HG02840 (cell line): Measurements from ENCODE around the gene PRKAR1B.

ENCODE experiments used
- ATAC-seq: cut with Tn5 transposase; IDR thresholded peaks from one replicate; pipeline ENCODE4 v1.9.1; 2021; ENCODE audit warnings: mild to moderate bottlenecking, moderate library complexity, moderate number of reproducible peaks; ENCODE audit not compliant: unreplicated experiment, low FRiP score

The PRKAR1B gene

DNA sequence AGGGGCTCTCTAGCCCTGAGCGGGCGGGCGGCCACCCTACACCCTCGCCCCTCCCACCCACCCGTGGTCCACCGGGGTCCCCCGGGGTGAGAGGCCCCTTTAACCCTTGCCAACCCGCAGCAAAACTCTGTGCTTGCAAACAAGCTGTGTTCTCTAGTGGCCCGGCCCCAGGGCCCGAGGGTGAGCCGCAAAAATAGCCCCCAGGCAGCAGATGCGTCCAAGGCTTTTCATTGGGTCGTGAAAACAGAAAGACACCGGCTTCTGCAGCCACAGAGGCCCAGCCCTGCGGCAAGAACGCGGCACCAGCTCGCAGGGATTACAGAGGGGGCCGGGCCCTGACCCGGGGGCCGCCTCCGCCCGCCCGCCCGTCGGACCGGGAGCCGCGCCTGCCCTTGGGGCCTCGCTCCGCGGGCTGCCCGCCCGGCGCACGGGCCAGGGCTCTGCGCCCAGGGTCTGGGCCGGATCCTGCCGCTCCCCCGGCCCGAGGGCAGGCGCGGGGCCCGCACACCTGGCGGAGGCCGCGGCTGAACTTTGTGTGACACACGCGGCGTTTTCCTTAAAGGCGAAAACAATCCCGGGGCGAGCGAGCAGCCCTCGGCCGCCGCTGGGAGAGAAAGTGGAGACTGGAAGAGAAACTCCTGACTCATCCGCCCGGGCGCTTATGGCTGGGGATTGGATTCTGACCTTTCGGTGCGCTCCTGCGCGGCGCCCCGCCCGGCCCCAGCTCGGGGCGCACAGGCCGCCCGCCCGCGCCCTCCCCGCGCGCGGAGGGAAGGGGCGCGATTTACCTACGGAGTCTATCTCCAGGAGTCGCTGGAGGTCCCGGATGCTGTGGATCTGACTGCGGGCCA, 210.2 kb downstream of the PRKAR1B start:
- no peak for ATAC-seq

DNA sequence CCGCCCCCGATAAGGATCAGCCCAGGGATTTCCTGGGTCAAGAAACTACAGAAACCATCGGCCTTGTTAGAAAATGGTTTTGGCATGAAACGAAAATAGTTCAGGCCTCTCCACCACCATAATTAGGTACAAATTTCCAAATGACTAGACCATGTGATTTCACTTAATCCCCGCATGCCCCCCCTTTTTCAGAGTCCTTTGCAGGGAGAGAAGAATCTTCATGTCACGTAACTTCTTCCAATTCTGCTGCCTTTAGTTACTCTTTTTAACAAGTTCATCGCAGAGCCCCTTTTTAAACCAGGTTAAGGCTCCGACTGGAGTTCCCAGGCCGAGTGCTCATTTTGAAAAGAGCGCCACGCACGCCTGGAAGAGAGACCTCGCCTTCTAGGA, 210.9 kb downstream of the PRKAR1B start:
- no peak for ATAC-seq

DNA sequence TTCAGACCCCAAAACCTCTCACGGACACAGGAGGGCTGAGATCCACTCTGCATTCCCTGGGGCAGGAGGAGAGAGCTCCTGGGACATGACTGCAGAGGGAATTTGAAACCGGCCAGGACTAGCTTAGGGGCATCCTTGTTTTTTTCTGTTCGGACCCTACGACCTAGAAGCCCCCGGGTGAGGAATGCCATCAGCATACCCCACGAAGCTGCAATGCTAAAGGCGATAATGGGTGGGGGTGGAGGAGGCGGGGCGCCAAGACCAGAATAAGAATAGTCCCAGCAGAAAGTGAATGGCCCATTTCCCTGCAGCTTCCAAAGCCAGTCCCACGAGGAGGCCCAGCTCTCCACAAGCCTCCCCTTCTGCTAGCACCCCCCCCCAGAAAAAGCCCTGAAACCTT, 211.5 kb downstream of the PRKAR1B start:
- no peak for ATAC-seq

DNA sequence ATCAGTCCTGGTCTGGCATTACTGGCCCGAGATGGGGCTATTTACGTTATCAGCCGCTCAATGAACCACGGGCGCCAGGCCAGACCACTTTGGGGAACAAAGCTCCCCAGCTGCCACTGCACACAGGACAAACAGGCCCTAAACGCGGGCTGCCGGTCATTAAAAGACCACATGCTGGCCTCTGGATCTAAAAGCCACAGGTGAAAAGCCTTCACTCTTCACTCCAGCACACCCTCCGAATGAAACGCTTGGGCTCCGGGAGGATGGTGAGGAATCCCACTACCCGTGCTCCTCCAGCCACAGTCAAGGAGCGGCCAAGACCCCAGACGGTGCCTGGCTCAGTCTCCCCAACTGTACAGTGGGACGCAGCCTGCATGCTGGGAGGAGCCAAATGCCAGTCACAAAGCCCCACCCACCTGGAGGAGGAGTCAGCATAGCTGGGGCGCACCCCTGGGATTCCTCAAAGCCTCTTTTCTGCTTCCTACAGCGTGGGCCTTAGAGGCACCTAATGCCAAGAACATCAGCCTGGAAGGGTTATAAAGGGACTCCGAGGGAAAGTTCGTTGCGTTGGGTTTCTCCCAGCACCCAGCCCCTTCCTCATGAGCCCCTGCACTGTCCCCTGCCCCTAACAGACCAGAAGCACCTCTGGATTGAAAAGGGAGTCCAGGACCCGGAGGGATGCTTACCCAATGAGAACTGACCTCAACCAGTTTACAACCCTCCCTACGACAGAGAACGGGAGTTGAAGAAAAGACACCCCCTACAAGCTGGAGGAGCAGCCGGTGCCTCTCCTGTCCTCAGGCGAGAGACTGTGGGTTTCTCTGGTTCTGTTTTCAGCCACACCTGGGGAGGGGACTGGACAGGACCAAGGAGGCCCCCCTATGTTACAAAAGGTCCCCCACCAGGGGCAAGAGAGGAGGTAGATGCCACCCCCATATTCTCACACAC, 212.2 kb downstream of the PRKAR1B start:
- no peak for ATAC-seq

DNA sequence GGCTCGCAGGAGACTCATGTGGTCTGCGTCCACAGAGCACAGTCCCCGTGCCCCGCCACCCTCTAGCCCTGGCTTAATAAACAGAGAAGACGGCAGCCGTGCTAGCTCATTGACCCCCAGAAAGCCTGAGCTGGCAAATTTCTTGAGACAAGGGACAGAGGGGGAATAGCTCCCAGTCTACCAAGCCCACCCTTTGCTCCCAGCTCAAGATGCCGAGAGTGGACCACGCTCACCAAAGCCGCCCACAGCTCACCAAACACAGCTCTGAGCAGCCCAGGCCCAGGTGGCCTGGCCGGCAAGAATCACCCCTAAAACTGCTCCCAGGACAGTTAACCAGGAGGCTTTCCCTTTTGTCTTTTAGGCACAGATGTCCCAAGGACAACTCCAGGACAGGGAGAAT, 212.8 kb downstream of the PRKAR1B start:
- no peak for ATAC-seq

DNA sequence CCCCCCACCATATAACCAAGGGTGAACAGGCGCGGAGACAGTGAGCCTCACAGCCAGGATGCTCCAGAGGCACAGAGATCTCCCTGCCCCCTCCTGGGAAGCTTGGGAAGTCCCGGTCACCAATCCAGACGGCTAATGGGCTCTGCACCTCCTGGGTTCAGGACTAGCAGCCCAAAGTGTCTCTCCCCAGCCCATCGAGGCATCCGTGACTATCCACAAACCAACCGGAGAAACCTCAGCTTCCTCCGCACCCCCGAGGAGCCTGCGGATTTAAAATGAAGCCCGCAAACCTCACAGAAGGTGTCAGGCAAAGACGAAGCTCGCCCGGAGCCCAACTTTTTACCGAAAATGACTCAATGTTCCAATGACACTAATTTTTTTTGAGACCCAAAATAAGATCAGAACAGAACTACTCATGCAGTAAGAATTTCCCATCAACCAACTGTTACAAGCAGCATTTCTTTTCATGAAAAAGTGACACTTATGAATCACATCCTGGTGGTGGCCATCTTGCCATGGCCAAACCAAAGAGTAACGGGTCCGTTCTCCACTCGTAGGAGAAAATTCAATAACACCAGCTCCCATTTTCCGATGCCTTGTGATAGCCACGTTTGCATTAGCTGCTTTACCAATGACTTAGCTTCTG, 213.4 kb downstream of the PRKAR1B start:
- ATAC-seq, result no peak

DNA sequence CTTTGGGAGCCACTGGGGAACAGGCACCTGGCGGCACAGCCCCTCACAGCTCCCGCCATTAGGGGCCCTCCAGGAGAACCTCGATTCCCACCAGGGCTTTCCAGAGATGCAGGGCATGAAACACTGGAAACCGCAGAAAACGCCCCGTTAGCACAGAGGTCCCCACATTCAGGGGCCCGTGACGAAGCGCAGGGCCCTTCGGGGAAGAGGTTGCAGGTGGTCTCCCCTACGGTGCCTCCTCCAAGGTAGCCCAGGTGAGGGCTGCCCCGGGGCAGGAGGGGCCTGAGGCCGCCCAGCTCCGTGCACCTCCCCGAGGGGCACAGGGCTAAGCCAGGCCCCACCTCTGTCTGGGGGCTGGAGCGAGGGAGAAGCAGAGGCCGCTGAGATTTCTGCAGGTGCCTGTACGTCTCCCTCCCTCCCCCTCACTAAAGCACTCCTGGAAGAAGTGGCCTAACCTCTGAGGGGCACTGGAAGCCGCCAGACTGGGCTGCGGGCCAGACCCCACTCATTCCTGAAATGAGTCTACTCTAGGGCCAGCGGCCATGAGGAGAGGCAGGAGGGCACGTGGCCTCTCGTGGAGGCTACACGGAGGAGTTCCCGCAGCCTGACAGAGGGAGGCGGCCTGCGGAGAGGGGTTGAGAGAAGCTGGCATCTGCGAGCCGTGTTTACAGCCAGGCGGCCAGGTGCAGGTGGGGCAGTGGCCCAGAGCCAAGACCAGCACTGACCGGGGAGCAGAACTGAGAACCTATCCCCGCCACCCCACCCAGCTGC, 214.4 kb downstream of the PRKAR1B start:
- no peak for ATAC-seq

DNA sequence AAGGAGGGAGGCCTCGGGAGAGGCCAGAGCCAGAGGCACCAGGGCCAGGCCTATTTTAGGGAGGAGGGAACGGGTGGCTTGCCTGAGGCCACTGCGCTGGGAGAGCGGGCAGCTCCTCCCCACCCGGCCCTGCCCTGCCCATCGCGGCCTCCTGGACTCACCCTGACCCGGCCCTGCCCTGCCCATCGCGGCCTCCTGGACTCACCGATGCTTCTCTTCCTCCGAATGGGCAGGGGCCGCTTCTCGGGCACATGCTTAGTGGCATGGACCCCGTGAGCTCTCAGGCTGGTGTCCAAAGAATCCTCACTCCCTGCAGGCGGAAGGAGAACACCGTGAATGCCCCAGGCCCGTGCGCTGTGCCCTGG, 215.0 kb downstream of the PRKAR1B start:
- no peak for ATAC-seq

DNA sequence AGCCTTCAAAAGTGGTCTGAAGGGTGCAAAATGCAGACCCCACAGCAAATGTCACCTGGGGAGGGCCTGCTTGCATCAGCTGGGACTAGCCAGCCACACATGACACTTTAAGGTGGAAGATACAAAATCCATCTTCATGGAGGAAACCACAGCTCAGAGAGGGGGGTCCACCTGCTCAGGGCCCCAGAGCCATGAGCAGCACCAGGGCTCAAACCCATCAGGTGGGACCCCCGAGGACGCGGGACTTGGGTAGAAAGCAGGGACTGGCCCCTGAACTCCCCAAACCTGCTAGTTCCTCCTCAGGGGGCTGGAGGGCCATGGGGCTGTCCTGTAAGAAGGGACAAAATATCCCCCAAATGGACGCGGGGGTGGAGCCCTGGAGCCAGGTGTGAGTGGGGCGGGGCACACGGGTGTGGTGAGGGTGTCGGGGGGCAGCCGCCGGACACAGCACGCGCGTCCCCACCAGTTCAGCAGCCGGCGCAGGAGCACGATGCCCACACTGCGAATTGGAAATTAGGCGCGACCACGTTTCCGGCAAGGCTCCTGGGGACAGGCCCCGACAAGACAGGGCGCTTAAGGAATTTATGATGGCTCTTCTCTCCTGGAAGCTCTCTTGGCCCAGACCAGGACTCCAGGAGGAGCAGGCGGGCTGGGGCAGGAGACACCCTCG, 215.5 kb downstream of the PRKAR1B start:
- ATAC-seq, result no peak

DNA sequence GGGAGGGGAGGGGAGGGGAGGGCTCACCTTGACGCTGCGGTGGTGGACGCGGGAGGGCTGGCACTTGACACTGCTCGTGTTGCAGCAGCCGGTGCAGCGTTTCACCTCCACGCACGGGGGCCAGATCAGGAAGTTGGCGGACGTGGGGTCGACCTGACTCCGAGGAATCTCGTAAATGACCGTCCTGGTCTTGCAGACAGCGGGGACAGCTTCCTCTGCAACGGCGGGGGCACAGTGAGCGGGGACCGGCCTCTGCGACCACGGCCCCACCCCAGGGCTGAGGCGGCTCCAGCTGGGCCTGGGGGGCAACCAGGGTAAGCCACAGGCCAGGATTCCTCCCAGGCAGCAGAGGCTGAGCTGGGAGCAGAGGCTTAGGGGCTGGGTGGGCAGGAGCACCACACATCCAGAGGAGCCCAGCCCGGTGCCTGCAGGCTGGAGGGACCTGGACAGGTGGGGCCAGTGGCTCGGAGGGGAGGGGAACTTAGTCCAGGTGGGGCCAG, 216.2 kb downstream of the PRKAR1B start:
- no peak for ATAC-seq

DNA sequence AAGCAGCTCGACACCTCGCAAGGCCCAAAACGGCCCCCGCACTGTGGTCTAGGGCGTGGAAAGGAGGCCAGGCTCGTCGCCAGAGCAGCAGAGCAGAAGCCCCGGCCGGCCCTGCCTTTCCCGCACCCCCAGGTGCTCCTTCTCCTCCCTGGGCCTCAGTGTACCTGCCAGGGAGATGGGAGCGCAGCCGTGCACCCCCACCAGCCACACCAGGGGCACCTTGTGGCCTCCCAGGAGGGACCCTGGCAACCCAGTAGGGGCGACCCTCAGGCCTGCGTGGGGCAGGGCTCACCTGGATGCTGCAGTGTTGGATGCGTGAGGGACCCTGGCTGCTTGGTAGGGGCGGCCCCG, 217.0 kb downstream of the PRKAR1B start:
- no peak for ATAC-seq

DNA sequence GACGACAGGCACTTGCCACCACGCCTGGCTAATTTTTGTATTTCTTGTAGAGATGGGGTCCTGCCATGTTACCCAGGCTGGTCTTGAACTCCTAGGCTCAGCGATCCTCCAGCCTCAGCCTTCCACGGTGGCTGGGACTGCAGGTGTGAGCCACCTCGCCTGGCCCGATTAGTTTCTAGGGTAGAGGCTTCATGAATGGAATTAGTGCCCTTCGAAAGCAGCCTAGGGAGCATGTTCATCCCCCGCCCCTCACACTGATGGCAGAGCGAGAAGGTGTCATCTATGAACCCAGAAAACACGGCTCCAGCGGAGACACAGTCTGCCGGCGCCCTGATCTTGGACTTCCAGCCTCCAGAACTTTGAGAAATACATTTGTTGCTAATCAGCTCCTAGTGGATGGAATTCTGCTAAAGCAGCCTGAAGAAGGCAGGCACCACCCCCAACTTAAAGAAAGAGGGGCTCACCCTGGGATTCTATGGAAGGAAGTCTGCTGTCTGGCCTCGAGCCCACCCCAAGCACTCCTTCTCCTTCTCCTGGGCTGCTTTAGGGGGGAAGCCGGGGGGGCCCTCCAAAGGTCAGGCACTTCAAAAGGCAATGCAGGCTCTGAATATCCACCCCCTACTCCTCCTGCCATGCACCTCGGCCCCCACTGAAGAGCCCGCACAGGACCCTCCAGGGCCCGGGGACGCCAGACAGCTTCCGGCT, 217.5 kb downstream of the PRKAR1B start:
- ATAC-seq, result no peak

DNA sequence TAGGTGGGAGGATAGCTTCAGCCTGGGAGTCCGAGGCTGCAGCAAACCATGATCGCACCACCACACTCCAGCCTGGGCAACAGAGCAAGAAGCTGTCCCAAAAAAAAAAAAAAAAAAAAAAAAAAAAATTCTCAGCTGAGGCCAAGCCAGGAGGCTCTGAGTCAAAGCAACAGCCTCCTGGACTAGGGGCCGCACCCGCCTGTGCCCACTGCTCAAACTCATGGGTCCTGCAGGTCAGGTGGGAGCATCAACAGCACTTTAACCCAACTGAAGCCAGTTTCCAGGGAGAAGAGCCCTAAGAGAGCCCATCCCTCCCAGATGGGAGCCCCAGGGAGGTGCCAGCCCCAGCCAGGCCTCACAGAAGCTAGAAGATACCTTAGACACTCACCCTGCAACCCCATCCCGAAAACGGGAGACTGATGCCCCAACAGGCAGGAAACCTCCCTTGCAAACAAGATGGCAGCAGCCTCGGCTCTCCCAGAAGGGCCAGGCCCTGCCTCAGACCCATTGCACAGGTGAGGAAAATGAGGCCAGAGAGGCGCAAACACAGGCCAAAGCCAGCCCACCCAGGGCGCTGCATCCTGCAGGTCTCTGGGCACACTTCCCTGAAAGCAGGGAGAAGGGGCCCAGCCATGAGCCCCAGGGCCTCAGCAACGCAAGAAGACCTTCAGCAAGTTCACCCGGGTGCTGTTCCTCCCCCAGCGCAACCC, 218.5 kb downstream of the PRKAR1B start:
- no peak for ATAC-seq

DNA sequence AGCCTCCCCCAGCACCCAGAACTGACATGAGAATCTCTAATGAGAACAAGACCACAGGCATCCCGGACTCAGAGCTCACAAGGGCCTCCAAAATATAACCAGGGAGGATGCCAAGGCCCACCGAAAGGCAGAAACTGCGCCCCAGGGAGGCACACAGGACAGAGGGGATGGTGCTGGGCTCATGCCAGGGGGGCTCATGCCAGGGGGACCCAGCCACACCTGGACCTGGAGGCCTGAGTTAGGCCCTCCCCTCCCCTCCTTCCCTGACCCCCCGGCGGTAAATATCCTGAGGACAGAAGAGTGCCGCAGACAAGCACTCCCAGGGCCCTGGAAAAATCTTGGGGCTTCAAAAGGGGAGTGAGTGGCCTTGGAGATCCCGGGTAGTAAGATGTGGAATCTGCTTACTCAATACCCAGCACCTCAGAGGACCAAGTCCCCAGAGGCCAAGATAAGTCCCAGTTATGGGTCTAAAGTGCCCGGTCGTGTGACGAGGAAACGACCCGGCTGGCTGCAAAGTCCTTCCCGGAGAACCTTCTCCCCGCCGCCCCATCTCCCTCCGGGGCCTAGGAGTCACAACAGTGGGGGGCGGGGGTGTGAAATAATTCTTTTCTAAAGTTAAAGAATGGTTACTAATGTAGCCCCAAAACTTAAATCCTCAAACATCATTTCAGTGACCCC, 219.3 kb downstream of the PRKAR1B start:
- no peak for ATAC-seq

DNA sequence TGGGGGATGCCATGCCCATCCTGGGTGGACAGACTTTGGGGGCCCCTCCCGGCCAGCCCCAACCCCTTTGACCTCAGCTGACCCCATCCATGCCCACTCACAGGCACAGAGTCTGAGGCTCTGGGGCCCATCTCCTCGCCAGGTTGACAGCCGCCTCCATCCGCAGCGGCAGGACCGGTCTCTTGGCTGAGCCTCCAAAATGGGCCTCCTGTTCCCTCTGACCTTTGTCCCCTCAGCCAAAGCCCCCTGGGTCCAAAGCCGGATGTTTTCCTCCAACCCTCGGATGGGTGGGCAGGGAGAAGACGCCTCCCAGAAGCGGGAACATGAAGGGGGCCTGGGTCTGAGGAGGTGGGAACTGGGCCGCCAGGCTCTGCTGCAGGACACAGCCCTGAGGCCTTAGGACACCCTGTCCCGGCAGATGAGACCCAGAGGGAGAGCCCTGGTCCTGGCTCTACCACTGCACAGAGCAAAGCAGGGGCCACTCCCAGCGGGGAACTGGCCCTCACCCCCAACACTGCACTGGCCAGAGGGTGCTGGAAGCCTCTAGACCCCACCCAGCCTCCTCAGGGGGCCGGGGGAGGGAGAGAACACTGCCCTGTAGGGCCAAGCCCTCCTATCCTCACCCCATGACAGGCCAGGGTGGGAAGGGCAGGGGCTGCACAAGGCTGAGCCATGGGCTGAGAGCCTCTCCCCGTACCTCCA, 220.0 kb downstream of the PRKAR1B start:
- ATAC-seq, result no peak

DNA sequence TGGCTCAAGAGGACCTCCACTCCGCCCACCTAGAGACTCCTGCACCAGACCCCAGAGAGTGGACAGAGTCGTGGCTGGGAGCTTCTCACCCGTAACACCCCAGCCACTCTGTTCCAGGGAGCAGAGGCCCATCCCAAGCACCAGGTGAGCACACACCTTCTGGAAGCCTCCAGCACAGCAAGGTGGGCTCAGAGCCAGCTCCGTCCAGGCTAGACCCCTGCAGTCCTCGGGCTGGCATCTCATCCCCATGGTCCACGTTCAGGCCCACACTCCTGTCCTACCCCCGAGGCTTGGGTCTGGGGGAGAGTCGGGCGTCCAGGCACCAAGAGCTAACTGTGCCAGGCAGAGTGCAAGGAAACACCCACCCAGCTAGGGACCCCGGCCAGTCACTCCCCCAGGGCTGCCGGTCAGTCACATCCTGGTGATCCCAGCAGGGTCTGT, 220.7 kb downstream of the PRKAR1B start:
- ATAC-seq, result no peak

DNA sequence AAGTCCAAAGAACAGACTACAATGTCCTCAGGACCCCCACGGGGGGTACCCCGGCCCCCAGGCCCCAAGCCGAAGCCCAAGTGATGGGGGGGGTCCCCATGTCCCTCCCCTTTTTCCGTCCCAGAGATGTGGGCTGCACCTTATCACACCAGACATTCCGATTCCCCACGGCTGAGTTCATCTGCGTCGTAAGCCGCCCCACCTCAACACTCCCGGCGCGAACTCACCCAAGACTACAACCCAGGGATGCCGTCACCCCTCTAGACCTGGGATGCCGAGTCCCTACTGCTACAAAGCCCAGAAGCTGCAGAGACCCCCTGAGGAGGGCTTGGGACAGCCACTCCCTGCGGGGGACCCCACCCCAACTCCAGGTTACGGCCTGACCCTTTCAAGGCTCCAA, 221.9 kb downstream of the PRKAR1B start:
- no peak for ATAC-seq
